GM18907 (cell line): ENCODE results near the gene ZNF93.
A peak's percentile ranks its signal among the peaks of the same experiment; 100 is the strongest.
"Not testable (repeated sequence)": the region's sequence is repeated elsewhere in the genome, so short reads cannot be mapped to it uniquely, and the experiment has no call there.

Experiments used
- ATAC-seq: cut with Tn5 transposase; IDR thresholded peaks from one replicate; pipeline ENCODE4 v1.9.1; 2021; ENCODE audit warnings: mild to moderate bottlenecking, moderate library complexity; ENCODE audit not compliant: unreplicated experiment

The ZNF93 gene

DNA sequence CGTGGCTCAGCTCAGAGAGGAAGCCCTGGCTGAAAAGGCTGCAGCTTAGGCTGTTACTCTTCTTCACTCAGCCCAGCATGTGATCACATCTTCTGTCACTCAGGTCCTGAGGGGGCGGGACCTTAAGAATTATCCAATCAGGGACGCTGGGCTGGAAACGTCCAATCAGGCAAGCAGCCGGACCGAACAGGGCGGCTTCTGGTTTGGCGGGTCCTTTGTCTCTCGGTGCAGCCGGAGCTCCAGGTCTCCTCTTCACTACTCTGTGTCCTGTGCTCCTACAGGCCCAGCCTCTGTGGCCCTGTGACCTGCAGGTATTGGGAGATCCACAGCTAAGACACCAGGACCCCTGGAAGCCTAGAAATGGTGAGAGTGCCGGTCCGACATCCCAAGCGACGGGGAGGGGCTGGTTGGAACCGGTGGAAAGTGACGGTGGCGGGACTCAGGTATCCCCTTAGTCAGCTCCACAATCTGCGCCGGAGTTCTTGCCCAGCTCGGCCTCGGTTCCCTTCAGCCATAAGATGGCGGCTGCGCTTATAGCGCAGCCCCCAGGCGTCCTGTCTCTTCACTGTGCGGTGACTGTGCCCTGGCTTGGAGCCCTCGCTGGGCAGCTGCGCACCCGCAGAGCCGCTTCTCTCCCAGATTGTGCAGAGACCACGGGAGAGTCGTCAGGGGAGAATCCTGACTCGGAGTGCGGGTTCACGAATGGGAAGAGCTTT, at the start of gene ZNF93:
Gene ZNF93, plus strand, starts transcription at position 218 of the 716 bp plus-strand sequence. Its CDS starts 143 bp downstream, at position 361.
- ATAC-seq, result peak; percentile 97

DNA sequence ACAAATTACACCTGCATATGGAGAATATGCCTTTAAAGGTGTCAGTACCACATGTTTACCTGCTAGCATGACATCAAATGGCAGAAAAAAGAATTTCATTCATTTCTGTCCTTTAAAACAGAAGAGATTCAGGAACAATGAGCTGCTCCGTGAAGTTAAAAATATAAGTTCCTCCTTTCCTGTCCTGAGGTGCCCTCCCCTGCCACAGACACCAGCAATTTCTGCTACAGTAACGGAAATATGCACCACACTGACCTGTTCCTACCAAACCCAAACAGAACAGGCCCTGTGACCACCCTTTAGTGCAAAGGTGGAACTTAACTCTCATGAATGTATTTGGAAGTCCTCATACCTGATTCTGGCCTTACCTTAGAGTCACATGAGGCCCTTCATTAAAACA, 49.0 kb upstream of the ZNF93 start:
- ATAC-seq, result not testable (repeated sequence)

DNA sequence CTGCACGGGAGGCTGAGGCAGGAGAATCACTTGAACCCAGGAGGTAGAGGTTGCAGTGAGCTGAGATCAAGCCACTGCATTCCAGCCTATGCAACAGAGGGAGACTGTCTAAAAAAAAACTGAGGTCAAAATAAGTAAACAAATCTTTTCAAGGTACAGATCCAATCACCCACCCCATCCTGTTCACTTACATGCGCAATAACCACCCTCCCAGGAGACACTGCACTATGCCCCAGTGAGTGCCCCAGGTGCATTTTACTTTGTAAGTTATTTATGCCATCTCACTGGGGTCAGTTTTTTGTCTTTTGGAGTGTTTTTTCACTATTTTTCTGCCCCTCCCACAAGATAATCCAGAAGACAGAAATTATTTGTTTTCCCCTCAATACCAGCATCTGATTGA, 42.0 kb upstream of the ZNF93 start:
- ATAC-seq, result no peak

DNA sequence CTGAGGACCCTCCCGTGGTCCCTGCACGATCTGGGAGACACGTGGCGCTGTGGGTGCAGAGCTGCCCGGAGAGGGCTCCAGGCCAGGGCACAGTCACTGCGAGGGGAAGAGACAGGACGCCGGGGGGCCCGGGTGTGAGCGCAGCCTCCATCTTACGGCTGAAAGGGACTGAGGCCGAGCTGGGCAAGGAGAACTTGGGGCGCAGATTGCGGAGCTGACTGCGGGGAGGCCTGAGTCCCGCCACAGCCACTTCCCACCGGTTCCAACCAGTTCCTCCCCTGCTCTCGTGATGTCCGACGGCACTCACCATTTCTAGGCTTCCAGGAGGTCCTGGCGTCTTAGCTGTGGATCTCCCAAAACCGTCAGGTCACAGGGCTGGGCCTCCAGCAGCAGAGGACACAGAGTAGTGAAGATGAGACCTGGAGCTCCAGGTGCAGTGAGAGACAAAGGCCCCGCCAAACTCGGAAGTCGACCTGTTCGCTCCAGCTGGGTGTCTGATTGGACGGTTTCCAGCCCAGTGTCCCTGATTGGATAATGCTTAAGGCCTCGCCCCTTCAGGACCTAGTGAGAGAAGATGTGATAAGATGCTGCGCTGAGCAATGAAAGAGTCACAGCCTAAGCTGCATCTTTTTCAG, 39.9 kb upstream of the ZNF93 start:
- no peak for ATAC-seq

DNA sequence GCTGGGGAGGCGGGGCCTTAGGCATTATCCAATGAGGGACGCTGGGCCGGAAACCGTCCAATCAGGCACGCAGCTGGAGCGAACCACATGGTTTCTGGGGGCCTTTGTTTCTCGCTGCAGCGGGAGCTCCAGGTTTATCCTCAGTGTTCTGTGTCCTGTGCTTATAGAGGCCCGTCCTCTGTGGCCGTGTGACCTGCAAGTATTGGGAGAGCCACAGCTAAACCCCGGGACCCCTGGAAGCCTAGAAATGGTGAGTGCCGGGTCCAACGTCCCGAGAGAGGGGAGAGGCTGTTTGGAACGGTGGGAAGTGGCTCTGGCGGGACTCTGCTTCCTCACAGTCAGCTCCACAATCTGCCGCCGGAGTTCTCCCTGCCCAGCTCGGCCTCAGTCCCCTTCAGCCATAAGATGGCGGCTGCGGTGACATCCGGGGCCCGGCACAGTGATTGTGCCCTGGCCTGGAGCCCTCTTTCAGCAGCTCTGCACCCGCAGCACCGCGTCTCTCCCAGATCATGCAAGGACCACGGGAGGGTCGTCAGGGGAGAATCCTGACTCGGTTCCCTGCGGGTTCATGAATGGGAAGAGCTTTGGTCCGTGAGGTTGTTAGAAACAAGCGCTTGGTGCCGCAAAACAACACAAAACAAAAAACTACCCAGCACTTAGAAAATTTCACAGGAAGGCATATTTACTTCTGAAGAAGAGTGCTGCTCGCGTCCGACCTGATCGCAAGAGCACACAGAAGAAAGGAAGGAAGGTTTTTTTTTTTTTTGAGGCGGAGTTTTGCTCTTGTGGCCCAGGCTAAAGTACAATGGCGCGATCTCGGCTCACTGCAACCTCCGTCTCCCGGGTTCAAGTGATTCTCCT, 34.8 kb upstream of the ZNF93 start, which contains the start of gene ZNF253:
Gene ZNF253, plus strand, starts transcription at position 133 of the 861 bp plus-strand sequence. Its CDS starts 115 bp downstream, at position 248.
- peak; percentile 96 for ATAC-seq

DNA sequence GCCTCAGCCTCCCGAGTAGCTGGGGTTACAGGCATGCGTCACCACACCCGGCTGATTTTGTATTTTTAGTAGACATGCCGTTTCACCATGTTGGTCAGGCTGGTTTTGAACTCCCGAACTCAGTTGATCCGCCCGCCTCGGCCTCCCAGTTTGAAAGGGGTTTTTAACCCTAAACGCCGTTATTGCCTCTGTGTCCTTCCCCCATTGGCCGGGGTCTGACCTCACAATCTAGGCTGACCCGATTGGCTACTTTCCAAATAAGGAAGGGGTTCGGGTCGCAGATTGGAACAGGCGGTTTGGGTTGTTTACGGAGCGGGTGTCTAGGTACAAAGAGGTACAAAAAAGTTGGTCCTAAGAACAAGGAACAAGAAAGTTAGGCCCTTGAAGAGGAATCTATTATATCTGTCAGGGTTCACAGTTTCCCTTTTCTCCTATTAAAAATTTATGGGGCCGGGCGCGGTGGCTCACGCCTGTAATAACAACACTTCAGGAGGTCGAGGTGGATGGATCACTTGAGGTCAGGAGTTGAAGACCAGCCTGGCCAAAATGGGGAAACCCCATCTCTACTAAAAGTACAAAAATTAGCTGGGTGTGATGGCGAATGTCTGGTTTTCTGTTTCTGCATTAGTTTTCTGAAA, 34.0 kb upstream of the ZNF93 start:
- ATAC-seq, result no peak

DNA sequence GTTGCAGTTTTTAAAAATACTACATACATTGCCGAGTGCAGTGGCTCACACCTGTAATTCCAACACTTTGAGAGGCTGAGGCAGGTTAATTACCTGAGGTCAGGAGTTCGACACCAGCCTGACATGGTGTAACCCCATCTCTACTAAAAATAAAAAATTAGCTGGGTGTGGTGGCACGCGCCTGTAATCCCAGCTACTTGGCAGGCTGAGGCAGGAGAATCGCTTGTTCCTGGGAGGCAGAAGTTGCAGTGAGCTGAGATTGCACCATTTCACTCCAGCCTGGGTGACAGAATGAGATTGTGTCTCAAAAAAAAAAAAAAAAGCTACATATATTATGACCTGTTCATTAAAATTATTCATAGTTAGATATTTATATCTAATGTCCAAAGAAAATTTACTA, 30.7 kb upstream of the ZNF93 start:
- not testable (repeated sequence) for ATAC-seq

DNA sequence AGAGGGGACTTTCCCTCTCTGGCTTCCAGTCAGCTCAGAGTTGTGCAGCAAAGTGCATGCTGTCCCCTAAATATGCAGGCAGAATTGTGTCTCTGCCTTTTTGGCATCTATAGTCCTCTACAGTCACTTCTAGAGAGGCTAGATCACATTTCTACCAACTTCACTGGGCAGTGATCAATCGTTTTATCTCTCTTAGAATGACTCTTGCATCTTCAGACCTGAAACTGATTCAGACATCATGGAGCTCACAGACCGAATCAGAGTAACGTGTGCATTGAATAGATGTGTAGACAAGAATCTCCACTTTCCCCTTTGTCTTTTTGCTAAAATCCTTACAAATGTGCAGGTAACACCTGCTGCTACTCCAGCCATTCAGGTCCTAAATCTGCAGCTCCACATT, 28.8 kb upstream of the ZNF93 start:
- no peak for ATAC-seq

DNA sequence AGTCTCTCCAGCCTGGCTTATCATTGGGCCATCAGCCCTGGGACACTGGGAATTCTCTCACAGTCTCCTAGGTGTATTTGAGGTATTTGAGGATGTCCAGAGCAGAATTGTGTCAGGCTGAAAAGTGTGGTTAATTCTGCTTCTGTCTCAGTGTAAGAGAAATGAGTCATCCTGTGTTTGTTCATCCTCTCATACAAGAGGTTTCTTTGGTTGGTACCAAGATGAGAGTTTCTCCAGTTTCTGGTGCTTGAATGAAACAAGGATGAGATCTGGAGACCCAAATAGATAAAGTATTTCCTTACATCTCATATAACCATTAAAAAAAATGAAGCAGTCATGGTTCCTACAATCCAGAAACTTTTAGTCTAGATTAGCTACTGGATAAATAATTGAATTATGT, 27.4 kb upstream of the ZNF93 start:
- no peak for ATAC-seq

DNA sequence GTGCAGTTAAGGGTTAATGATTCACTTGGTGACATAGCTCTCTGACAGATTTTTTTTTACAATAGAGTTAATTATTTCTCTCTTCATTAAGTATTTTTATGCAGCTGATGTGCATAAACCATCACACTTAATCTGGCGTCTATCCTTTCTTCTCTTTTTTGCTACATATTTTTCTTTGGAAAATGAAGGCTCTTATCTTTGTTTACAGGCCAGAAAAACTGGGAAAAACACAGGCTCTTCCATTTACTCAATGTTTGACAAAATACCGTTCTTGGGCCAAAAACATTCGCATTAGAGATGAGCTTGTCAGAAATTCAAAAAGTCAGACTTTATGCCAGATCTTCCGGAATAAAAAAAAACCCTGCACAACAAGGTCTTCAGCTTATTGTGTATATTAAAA, 23.0 kb upstream of the ZNF93 start:
- ATAC-seq, result no peak

DNA sequence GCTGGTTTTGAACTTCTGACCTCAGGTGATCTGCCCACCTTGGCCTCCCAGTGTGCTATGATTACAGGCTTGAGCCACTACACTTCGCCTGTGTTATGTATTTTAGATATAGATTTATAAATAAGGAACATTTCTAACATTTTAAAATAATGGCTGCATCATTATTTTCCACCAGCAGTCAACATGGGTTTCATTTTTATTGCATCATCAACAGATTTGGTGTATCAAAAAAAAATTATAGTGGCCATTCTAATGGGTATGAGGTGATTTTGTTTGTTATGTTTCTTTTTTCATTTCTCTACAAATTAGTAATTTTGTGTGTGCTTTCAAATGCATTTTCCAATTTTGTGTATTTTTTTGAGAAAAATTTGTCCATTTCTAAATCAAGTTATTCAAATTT, 16.2 kb upstream of the ZNF93 start:
- ATAC-seq, result no peak

DNA sequence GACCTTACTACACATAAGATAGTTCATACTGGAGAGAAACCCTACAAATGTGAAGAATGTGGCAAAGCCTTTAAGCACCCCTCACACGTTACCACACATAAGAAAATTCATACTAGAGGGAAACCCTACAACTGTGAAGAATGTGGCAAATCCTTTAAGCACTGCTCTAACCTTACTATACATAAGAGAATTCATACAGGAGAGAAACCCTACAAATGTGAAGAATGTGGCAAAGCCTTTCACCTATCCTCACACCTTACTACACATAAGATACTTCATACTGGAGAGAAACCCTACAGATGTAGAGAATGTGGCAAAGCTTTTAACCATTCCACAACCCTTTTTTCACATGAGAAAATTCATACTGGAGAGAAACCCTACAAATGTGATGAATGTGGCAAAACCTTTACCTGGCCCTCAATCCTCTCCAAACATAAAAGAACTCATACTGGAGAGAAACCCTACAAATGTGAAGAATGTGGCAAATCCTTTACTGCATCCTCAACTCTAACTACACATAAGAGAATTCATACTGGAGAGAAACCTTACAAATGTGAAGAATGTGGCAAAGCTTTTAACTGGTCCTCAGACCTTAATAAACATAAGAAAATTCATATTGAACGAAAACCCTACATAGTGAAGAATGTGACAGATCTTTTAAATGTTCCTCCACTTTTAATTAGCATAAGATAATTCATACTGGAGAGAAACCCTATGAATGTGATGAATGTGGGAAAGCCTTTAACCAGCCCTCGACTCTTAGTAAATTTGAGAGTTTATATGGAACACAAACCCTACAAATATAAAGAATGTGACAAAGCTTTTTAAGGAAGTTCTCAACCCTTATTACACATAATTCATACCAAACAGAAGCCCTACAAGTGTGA, 8.4 kb upstream of the ZNF93 start:
- not testable (repeated sequence) for ATAC-seq

DNA sequence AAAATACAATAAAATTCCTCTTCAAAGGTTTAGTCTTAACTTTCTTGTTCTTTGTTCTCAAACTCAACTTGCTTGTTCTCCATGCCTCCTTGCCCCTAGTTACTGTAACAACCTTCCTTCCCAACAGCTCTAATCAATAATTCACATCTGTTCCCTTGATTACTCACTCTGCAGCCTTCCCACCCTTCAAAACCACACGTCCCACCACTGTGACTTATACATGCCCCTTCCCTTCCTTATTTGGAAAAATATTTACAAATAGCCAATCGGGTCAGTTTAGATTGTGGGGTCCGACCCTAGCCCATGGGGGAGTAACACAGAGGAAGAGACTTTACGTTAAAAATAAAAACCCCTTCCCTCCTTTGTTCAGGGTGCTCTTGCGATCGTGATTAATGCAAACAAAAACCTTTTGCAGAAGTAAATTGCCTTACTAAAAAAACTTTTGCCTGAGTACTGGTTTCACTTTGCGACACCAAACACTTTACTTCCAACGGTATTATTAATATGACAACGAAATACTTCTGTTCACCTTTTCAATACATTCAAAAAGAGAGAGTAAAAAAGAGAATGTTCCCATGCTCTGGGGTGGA, 512 bp upstream of the ZNF93 start:
- no peak for ATAC-seq

DNA sequence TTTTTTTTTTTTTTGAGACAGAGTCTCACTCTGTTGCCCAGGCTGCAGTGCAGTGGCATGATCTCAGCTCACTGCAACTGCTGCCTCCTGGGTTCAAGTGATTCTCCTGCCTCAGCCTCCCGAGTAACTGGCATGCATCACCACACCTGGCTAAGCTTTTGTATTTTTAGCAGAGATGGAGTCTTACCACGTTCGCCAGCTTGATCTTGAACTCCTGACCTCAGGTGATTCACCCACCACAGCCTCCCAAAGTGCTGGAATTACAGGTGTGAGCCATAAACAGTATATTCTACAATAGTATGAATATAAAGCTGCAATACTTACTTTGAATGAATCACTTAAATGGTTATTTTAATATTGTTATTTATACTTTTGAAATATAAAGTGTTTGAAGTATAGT, 6.8 kb downstream of the ZNF93 start:
- ATAC-seq, result not testable (repeated sequence)

DNA sequence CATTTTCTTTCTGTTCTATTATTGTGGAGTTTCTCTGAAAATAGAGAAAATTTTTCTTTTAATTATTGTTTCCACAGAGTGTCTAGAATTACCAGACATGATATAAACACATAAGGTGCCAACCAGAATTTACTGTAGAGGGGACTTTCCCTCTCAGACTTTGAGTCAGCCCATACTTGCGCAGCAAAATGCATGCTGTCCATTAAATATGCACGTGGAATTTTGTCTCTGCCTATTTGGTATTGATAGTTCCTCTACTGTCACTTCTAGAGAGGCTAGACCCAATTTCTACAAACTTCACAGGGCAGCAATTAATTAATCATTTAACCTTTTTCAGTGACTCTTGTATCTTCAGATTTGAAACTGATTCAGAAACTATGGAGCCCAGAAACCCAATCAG, 8.9 kb downstream of the ZNF93 start:
- no peak for ATAC-seq

DNA sequence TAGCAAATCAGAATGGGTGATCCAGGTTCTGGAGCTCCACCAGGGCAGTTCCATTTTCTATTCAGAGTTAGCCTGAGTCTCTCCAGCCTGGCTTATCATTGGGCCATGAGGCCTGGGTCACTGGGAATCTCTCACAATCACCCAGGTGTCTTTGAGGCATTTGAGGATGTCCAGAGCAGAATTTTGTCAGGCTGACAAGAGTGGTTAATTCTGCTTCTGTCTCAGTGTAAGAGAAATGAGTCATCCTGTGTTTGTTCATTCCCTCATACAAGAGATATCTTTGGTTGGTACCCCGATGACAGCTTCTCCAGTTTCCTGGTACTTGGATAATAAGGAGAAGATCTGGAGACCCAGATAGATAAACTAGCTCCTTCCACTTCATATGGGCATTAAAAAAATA, 10.4 kb downstream of the ZNF93 start:
- no peak for ATAC-seq

DNA sequence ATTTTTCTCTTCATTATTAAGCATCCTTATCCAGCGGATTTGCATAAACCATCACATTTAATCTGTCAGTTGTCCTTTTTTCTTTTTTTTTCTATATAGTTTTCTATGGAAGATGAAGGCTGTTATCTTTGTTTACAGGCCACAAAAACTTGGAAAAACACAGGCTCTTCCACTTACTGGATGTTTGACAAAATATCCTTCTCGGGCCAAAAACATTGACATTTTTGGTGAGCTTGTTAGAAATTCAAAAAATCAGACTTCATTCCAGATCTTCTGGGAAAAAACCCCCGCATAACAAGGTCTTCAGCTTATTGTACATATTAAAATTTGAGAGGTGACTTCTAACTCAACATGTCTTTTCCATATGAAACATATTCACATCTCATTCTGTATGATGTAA, 13.8 kb downstream of the ZNF93 start:
- no peak for ATAC-seq

DNA sequence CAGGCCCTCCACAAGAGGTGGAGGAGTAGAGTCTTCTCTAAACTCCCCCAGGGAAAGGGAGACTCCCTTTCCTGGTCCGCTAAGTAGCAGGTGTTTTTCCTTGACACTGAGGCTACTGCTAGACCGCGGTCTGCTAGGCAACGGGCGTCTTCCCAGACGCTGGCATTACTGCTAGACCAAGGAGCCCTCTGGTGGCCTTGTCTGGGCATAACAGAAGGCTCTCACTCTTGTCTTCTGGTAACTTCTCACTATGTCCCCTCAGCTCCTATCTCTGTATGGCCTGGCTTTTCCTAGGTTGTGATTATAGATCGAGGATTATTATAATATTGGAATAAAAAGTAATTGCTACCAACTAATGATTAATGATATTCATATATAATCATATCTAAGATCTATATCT, 29.7 kb downstream of the ZNF93 start:
- ATAC-seq, result not testable (repeated sequence)

DNA sequence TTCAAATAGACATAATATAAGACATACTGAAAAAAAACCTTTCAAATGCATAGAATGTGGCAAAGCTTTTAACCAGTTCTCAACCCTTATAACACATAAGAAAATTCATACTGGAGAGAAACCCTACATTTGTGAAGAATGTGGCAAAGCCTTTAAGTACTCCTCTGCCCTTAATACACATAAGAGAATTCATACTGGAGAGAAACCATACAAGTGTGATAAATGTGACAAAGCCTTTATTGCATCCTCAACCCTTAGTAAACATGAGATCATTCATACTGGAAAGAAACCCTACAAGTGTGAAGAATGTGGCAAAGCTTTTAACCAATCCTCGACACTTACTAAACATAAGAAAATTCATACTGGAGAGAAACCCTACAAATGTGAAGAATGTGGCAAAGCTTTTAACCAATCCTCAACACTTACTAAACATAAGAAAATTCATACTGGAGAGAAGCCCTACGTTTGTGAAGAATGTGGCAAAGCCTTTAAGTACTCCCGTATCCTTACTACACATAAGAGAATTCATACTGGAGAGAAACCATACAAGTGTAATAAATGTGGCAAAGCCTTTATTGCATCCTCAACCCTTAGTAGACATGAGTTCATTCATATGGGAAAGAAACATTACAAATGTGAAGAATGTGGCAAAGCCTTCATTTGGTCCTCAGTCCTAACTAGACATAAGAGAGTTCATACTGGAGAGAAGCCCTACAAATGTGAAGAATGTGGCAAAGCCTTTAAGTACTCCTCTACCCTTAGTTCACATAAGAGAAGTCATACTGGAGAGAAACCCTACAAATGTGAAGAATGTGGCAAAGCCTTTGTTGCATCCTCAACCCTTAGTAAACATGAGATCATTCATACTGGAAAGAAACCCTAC, 32.9 kb downstream of the ZNF93 start:
- not testable (repeated sequence) for ATAC-seq
